Lung (tissue), 12 donors: ENCODE measurements around the gene MOB3B. TPM values are rescaled to one million over a fixed set of nuclear protein-coding genes. Genes with fewer than 3 reads are reported as not detected.

ENCODE experiments used
- ATAC-seq: fragments of 200-7000 bp; cut with Tn5 transposase; one replicate; pipeline ENCODE4 v1.9.1; 2020; ENCODE audit warnings: moderate number of reproducible peaks; ENCODE audit not compliant: insufficient read depth, low FRiP score
- DNase-seq, 3 donors: peaks; one replicate each; pipeline ENCODE4 v3.0.0-alpha.2; 2013 to 2017
- H3K27ac ChIP-seq, 2 donors: one replicate each; pipeline ENCODE4 v1.5.1; 2013; ENCODE audit warnings: mild to moderate bottlenecking in 2 of 2, moderate library complexity in 2 of 2, control low read depth in 1 of 2, inconsistent platforms in 1 of 2, low read depth in 1 of 2, low read length in 1 of 2
- H3K27me3 ChIP-seq, 3 donors: one replicate each; pipeline ENCODE4 v1.5.1; 2013; ENCODE audit warnings: low read length in 2 of 3; ENCODE audit not compliant: control insufficient read depth in 3 of 3, insufficient read depth in 3 of 3
- H3K36me3 ChIP-seq, 4 donors: one replicate each; pipeline ENCODE4 v1.5.1; 2013; ENCODE audit warnings: low read length in 4 of 4, mild to moderate bottlenecking in 1 of 4, moderate library complexity in 1 of 4; ENCODE audit not compliant: control insufficient read depth in 4 of 4, insufficient read depth in 4 of 4
- H3K4me1 ChIP-seq, 5 donors: one replicate each; pipeline ENCODE4 v1.5.1; 2013; ENCODE audit warnings: low read length in 5 of 5, mild to moderate bottlenecking in 2 of 5, moderate library complexity in 1 of 5; ENCODE audit not compliant: control insufficient read depth in 5 of 5, insufficient read depth in 5 of 5
- H3K4me3 ChIP-seq: one replicate; pipeline ENCODE4 v1.5.1; 2013; ENCODE audit warnings: mild to moderate bottlenecking, control low read depth, moderate library complexity
- H3K9ac ChIP-seq, 2 donors: one replicate each; pipeline ENCODE4 v1.5.1; 2013; ENCODE audit warnings: low read length in 2 of 2, control low read depth in 1 of 2; ENCODE audit not compliant: insufficient read depth in 1 of 2
- H3K9me3 ChIP-seq, 4 donors: one replicate each; pipeline ENCODE4 v1.5.1; 2013; ENCODE audit warnings: low read length in 3 of 4, mild to moderate bottlenecking in 1 of 4, moderate library complexity in 1 of 4; ENCODE audit not compliant: control insufficient read depth in 4 of 4, insufficient read depth in 3 of 4
- WGBS, 2 donors: extraction: QIAGEN DNeasy Blood & Tissue Kit; methylation state at CpG; one replicate each; pipeline ENCODE4 v1.1.7; 2013; 5-methylcytosine and 5-hydroxymethylcytosine counted together
- polyA plus RNA-seq, 2 donors: library from polyadenylated mRNA; stranded (reverse); fragments of 200-250 nt; gene quantifications; one replicate each; pipeline ENCODE4 v1.2.1, GENCODE V29; 2013
- total RNA-seq, 2 donors: library from RNA; depleted of rRNA in 1 of 2; stranded (reverse); fragments of >200 nt in 1 of 2; gene quantifications; one replicate each; pipeline ENCODE4 v1.2.1, GENCODE V29; 2014 to 2021
- TF ChIP-seq, protein P1 (sequence below): IDR thresholded peaks from 2 replicates; pipeline ENCODE4 v1.5.1; 2012; ENCODE audit warnings: mild to moderate bottlenecking; ENCODE audit errors: control extremely low read depth, extremely low read depth
- donor health status: control.
- donor health status: control.
- donor health status: Bipolar disorder and iron deficiency.
- donor health status: healthy.
- donor health status: DM: yes; HTN: yes; CAD: no.

The MOB3B gene
- total and polyA plus RNA-seq, 4 donors = 1.6 to 12.9 (median 6.4) TPM

DNA sequence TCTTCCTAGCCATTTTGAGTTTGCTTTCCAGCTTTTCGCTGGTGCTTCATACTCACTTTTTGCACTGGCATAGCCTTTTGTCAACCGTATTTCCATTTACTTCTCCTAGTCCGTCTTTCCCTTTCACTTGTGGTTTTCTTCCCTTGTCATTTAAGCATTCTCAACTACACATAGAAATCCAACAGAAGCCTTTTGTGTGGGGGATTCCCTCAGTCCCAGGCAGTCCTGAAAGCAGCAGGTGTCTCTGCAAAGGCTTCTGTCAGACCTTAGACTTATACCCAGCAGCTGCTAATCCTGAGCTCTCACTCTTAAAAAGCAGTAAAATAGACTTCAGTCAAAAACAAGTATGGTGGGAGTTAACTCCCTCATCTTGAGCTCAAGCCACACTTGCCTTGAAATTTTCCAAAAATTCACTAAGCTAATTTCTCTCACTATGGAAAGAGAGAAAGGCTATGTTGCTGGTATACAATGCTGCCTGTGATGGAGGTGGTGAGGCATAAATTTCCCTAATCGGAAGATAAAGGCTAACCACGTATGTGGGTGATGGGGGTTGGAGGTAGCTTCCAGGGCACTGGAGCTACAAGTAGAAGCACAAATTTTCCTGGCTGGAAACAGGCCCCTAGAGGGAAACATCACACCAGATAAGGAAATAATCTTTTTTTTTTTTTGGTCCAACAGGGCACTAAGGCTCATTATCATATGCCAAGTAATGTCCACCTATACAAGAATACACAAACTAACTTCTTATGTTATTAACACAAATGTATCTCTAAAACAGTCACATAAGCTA, 40.3 kb downstream of the MOB3B start:
- Histone ChIP-seq H3K4me3 (no peak overlapping the region), H3K4me1 (peaks cover 0 to 3% (median 0%) of the 10 kb centered on the region in 5 donors), H3K36me3 (no peaks in the 10 kb centered on the region), H3K27me3 (no peaks in the 10 kb centered on the region), H3K9ac (no peak overlapping the region), H3K9me3 (no peaks in the 10 kb centered on the region), H3K27ac (no peak overlapping the region)
- TF ChIP-seq, protein P1, sequence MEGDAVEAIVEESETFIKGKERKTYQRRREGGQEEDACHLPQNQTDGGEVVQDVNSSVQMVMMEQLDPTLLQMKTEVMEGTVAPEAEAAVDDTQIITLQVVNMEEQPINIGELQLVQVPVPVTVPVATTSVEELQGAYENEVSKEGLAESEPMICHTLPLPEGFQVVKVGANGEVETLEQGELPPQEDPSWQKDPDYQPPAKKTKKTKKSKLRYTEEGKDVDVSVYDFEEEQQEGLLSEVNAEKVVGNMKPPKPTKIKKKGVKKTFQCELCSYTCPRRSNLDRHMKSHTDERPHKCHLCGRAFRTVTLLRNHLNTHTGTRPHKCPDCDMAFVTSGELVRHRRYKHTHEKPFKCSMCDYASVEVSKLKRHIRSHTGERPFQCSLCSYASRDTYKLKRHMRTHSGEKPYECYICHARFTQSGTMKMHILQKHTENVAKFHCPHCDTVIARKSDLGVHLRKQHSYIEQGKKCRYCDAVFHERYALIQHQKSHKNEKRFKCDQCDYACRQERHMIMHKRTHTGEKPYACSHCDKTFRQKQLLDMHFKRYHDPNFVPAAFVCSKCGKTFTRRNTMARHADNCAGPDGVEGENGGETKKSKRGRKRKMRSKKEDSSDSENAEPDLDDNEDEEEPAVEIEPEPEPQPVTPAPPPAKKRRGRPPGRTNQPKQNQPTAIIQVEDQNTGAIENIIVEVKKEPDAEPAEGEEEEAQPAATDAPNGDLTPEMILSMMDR = no peak
- no peak for DNase-seq
- WGBS, 2 donors = 84 to 87% methylated on average over 5 of the region's 5 CpGs
- ATAC-seq = no peak

DNA sequence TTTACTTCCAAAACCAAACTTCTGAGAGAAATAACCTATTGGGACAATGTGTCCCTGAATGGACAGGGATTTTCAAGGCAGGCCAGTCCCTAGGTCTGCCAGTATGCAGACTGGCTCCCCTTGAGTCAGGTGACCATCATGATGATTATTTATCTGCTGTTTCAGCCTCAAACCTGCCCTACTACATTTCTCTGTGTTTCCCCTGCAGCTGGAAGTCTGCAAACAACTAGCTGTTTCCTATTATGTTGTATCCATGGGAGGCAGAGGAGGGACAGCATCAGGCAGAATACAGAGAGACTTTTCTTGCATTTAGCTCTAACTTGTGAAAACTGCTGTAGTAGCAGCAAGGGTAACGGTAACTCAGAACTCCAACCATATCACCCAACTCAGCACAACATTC, 41.7 kb downstream of the MOB3B start:
- Histone ChIP-seq H3K36me3 (no peaks in the 10 kb centered on the region), H3K9me3 (no peaks in the 10 kb centered on the region), H3K27me3 (no peaks in the 10 kb centered on the region), H3K27ac (peak overlapping the region in 1 of 2 donors; percentile 14), H3K4me1 (peaks cover 0 to 3% (median 0%) of the 10 kb centered on the region in 5 donors), H3K4me3 (no peak overlapping the region), H3K9ac (no peak overlapping the region)
- ATAC-seq (no peak), DNase-seq (no peak)
- WGBS, 2 donors = 92 to 100% methylated on average over 1 of the region's 1 CpG
- TF ChIP-seq, protein P1 = no peak

DNA sequence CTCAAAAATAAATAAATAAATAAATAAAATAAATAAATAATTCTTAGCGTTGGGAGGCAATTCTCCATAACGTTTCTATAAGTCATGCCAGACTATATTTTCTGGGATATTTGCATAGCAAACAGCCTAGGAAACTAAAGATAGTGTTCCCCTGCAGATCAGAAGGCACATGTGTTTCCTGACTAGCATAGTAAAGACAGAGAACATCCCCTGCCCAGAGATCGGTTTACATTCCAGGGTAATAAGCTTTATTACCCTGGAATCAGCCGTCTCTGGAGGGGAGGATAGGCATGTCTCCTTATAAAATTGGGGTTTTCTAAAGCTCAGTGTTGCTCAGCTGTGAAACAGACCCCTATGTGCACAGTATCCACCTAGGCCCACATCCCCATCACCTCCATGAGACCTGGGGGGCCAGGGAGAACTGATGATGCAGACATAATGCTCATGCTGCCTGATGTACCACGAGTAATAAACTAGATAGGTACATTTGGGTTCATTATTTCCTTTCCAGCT, 42.4 kb downstream of the MOB3B start:
- Histone ChIP-seq H3K9ac (no peak overlapping the region), H3K27me3 (no peaks in the 10 kb centered on the region), H3K36me3 (no peaks in the 10 kb centered on the region), H3K9me3 (no peaks in the 10 kb centered on the region), H3K27ac (no peak overlapping the region), H3K4me3 (no peak overlapping the region), H3K4me1 (peaks cover 0 to 3% (median 0%) of the 10 kb centered on the region in 5 donors)
- 57 to 72% methylated on average over 5 of the region's 5 CpGs for WGBS, 2 donors
- DNase-seq (no peak), ATAC-seq (no peak)
- TF ChIP-seq, protein P1 = no peak
